ENCODE data around the gene DNLZ.

DNA sequence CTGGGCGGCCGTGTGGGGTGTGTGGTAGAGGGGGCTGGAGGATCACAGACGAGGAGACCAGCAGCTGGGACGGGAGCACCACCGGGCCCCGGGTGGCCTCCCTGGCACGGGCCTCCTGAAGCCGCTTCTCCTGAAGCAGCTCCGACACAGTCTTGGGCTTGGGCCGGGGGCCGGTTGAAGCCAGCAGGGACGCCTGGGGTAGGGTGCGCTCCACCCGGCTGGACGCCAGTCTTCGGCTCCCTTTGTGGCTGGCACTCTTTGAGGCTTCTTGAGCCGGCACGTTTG is 15.4 kb upstream of the DNLZ start:
- TF ChIP-seq, protein P1, sequence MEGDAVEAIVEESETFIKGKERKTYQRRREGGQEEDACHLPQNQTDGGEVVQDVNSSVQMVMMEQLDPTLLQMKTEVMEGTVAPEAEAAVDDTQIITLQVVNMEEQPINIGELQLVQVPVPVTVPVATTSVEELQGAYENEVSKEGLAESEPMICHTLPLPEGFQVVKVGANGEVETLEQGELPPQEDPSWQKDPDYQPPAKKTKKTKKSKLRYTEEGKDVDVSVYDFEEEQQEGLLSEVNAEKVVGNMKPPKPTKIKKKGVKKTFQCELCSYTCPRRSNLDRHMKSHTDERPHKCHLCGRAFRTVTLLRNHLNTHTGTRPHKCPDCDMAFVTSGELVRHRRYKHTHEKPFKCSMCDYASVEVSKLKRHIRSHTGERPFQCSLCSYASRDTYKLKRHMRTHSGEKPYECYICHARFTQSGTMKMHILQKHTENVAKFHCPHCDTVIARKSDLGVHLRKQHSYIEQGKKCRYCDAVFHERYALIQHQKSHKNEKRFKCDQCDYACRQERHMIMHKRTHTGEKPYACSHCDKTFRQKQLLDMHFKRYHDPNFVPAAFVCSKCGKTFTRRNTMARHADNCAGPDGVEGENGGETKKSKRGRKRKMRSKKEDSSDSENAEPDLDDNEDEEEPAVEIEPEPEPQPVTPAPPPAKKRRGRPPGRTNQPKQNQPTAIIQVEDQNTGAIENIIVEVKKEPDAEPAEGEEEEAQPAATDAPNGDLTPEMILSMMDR (IDR thresholded peaks at IDR 0.05): no peak
- TF ChIP-seq POLR2A (IDR thresholded peaks at IDR 0.05): no peak
